Lower lobe of right lung (tissue), 2 donors: Measurements from ENCODE around the gene FAM219A. TPM values are rescaled to one million over a fixed set of nuclear protein-coding genes. Genes with fewer than 3 reads are reported as not detected.

Experiments used
- ATAC-seq, 2 donors: fragments of 200-7000 bp; cut with Tn5 transposase; one replicate each; pipeline ENCODE4 v1.9.1; 2020 to 2022; ENCODE audit warnings: mild to moderate bottlenecking in 2 of 2, moderate library complexity in 2 of 2
- DNase-seq: peaks from one replicate; pipeline ENCODE4 v3.0.0-alpha.2; 2020
- H3K27ac ChIP-seq: fragments of 200-600 bp; one replicate; pipeline ENCODE4 v1.8.0; 2022
- H3K27me3 ChIP-seq: fragments of 200-600 bp; one replicate; pipeline ENCODE4 v1.8.0; 2022; ENCODE audit warnings: low read depth
- H3K36me3 ChIP-seq: fragments of 200-600 bp; one replicate; pipeline ENCODE4 v1.8.0; 2022; ENCODE audit warnings: mild to moderate bottlenecking
- H3K4me1 ChIP-seq: fragments of 200-600 bp; one replicate; pipeline ENCODE4 v1.8.0; 2022
- H3K4me3 ChIP-seq: fragments of 200-600 bp; one replicate; pipeline ENCODE4 v1.8.0; 2022; ENCODE audit warnings: mild to moderate bottlenecking
- H3K9me3 ChIP-seq: fragments of 200-600 bp; one replicate; pipeline ENCODE4 v1.8.0; 2022
- CTCF ChIP-seq: fragments of 200-600 bp; IDR thresholded peaks from one replicate; pipeline ENCODE4 v1.8.0; 2022; ENCODE audit warnings: antibody characterized with exemption, mild to moderate bottlenecking
- intact Hi-C: fragments of 100-400 bp; cut with DNase I; formaldehyde crosslinking; loops from one replicate; pipeline ENCODE4 v1.11.0; 2022
- total RNA-seq: library from RNA; stranded (reverse); fragmentation: NEBNext Ultra II Directional; extraction: Animal tissue kit (Norgen Biotek cat#: 25700); gene quantifications from one replicate; pipeline ENCODE4 v1.2.1, GENCODE V29; 2021
- donor health status: DM: no; HTN: yes; CAD: no; lungs with severe emphysema.

FAM219A gene
- total RNA-seq, 1 donor from 2014 or later, result 24.5 TPM

GRCh38 chr9:34501372-34501771 is 43.0 kb upstream of the FAM219A start:
- ATAC-seq (no peak), DNase-seq (no peak)
- peaks cover 21% of the 10 kb centered on the region for H3K4me1 ChIP-seq
- no peak overlapping the region for H3K27ac ChIP-seq
- no peak for TF ChIP-seq CTCF
- intact Hi-C loops, result loop anchor here (10.0 kb wide), 1 partner anchor 97 kb away; no protein-coding TSS in a partner anchor
- H3K9me3 ChIP-seq, result no peaks in the 10 kb centered on the region
- H3K36me3 ChIP-seq, result no peaks in the 10 kb centered on the region
- no peaks in the 10 kb centered on the region for H3K27me3 ChIP-seq
- no peak overlapping the region for H3K4me3 ChIP-seq

DNA sequence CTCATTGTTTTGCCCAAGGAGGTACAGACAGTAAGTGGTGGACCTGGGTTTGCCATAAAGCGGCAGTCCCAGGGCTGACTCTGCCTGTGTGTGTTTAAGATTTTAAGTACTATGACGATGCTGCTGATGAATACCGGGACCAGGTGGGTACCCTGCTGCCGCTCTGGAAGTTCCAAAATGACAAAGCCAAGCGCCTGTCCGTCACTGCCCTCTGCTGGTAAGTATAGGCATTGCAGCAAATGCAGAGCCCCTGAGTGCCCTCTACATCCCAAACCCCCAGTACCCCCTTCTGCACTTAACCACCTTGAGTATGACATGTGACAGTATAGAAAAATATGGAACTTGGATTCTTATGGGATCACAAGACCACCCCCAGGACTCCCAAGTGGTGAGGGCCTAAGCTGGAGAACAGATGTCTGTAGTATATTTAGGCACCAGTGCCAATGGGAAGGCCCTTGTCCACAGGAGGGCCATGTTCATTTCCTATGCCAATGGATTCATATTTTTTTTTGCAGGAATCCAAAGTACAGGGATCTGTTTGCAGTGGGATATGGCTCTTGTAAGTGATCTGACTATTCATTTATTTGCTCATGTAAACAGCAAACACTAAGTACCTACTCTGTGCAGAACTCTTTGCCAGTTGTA is 42.4 kb upstream of the FAM219A start:
- Histone ChIP-seq H3K27me3 (no peaks in the 10 kb centered on the region), H3K27ac (no peak overlapping the region), H3K4me3 (no peak overlapping the region), H3K4me1 (peaks cover 21% of the 10 kb centered on the region), H3K9me3 (no peaks in the 10 kb centered on the region), H3K36me3 (no peaks in the 10 kb centered on the region)
- DNase-seq (peak; percentile 58), ATAC-seq (peak; percentile 67 to 78)
- intact Hi-C loops, result loop anchor here (10.0 kb wide), 1 partner anchor 96 kb away; no protein-coding TSS in a partner anchor
- TF ChIP-seq CTCF, result peak; percentile 97

DNA sequence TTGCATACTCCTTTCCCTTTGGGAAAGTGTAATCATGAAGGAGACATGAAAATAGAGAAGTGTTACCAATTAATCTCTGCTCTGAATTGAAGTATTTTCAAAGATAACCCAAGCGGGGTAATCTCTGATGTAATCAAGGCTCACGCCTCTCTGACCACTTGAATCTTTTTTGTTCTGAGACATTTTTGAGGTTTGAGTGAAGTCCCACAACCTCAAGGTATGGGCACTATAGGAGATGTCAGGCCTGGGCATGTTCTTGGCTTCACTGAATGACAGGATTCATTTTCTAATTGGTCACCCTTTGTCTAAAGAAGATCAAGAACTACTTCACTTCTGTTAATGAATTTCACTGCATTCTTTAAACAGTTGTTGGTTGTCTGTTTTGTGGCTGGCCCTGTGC is 40.7 kb upstream of the FAM219A start:
- no peak for TF ChIP-seq CTCF
- no peaks in the 10 kb centered on the region for H3K27me3 ChIP-seq
- DNase-seq, result no peak
- no peaks in the 10 kb centered on the region for H3K36me3 ChIP-seq
- H3K4me1 ChIP-seq, result peaks cover 21% of the 10 kb centered on the region
- no peak overlapping the region for H3K27ac ChIP-seq
- intact Hi-C loops, result no loop called here
- H3K4me3 ChIP-seq, result no peak overlapping the region
- no peaks in the 10 kb centered on the region for H3K9me3 ChIP-seq
- ATAC-seq, result no peak

DNA sequence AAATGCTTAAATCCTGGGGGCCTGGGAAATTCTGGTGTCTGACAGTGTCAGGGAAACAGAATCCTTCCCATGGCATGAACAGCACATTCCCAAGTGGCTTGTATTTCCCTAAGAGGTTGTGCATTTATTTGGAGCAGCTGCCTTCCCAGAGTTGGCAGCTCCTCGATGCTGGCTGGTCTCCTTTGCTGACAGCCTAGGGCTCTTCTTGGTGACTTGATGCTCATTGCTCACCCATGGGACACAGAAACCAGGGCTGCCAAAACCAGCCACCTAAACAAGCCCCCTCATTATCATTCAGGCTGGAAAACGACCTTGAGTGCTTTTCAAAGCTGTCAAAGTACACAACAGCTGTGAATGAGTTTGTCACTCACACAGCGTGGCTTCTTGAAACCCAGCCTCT is 40.2 kb upstream of the FAM219A start:
- H3K4me3 ChIP-seq, result no peak overlapping the region
- H3K4me1 ChIP-seq, result peaks cover 21% of the 10 kb centered on the region
- no peaks in the 10 kb centered on the region for H3K9me3 ChIP-seq
- TF ChIP-seq CTCF, result no peak
- H3K36me3 ChIP-seq, result no peaks in the 10 kb centered on the region
- no peak overlapping the region for H3K27ac ChIP-seq
- intact Hi-C loops, result no loop called here
- DNase-seq, result no peak
- no peaks in the 10 kb centered on the region for H3K27me3 ChIP-seq
- no peak for ATAC-seq

DNA sequence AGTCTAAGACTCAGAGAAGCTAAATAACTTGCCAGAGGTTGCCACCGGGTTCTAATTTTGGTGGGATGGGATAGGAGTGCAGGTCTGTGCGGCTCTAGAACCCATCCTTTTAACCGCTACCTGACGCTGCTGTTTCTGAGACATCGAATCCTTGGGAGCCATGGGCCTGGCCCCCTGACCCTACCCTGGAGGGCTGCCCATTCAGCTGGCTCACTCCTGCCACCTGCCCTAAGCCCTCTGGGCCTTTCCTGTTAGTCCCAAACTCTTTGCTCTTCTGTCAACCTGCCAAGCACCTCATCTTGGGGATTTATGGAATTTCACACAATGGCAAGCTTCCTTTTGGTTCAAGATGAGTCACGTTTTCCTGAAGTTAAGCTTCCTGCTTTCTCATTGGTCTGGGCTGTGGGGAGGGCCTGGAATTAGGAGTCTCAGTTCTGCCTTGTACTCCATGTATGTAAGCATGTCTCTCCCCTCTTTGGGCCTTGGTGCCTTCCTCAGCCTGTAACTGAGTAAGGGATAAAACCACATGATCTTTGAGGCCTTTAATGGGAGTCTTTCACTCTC is 37.9 kb upstream of the FAM219A start:
- no peak for ATAC-seq
- Histone ChIP-seq H3K27ac (no peak overlapping the region), H3K4me3 (no peak overlapping the region), H3K36me3 (no peaks in the 10 kb centered on the region), H3K4me1 (peaks cover 5% of the 10 kb centered on the region), H3K27me3 (no peaks in the 10 kb centered on the region), H3K9me3 (no peaks in the 10 kb centered on the region)
- intact Hi-C loops, result no loop called here
- no peak for DNase-seq
- TF ChIP-seq CTCF, result no peak
